IMR-90 (cell line): ENCODE results near the gene CD244. TPM values are rescaled to one million over a fixed set of nuclear protein-coding genes. Genes with fewer than 3 reads are reported as not detected.

Experiments used
- ATAC-seq: fragments of 200-7000 bp; cut with Tn5 transposase; 2 replicates; pipeline ENCODE4 v1.9.1; 2020; ENCODE audit warnings: low read depth, mild to moderate bottlenecking, moderate library complexity
- BruUV-seq: library from RNA; stranded (reverse); fragments of 400-500 nt; replicated peaks from 2 replicates; lab custom pipeline; 2021; lab: Mats Ljungman, UMichigan
- CTCF ChIA-PET: fragments of 300-600 bp; formaldehyde crosslinking; extraction: SDS; loops from one replicate; lab custom pipeline; 2021; ENCODE audit warnings: antibody characterized with exemption; lab: Yijun Ruan, JAX
- POLR2A ChIA-PET: fragments of 300-600 bp; sonication (Branson Sonifier 250); formaldehyde crosslinking; loops from one replicate; lab custom pipeline; 2022; ENCODE audit warnings: antibody characterized with exemption; ENCODE audit not compliant: unreplicated experiment; lab: Charles Lee
- DNase-seq: peaks from one replicate; pipeline ENCODE4 v3.0.0; 2013
- H2AFZ ChIP-seq: replicated peaks from 2 replicates; pipeline ENCODE3; 2013; ENCODE audit warnings: low read length, mild to moderate bottlenecking; ENCODE audit not compliant: poor library complexity
- H2AK5ac ChIP-seq: 2 replicates; pipeline ENCODE4 v1.6.1; 2013; ENCODE audit warnings: low read depth, low read length, inconsistent platforms
- H2AK9ac ChIP-seq: replicated peaks from 2 replicates; pipeline ENCODE3; 2013; ENCODE audit warnings: mild to moderate bottlenecking, low read depth, low read length, moderate library complexity; ENCODE audit not compliant: poor library complexity
- H2BK120ac ChIP-seq: 2 replicates; pipeline ENCODE4 v1.6.1; 2013; ENCODE audit warnings: low read depth, low read length, inconsistent platforms
- H2BK15ac ChIP-seq: 3 replicates; pipeline ENCODE4 v1.6.1; 2013; ENCODE audit warnings: low read depth, low read length, inconsistent platforms
- H2BK20ac ChIP-seq: 2 replicates; pipeline ENCODE4 v1.6.1; 2013; ENCODE audit warnings: low read depth, mild to moderate bottlenecking, inconsistent platforms, low read length, moderate library complexity
- H2BK5ac ChIP-seq: 2 replicates; pipeline ENCODE4 v1.6.1; 2013; ENCODE audit warnings: mild to moderate bottlenecking, low read depth, low read length, inconsistent platforms; ENCODE audit not compliant: poor library complexity, severe bottlenecking
- H3K14ac ChIP-seq: replicated peaks from 2 replicates; pipeline ENCODE4 v1.6.1; 2013; ENCODE audit warnings: low read depth, low read length, inconsistent platforms
- H3K18ac ChIP-seq: 2 replicates; pipeline ENCODE4 v1.6.1; 2013; ENCODE audit warnings: low read depth, low read length, control low read depth
- H3K23ac ChIP-seq: 2 replicates; pipeline ENCODE4 v1.6.1; 2013; ENCODE audit warnings: low read depth, low read length, inconsistent platforms
- H3K27ac ChIP-seq: 2 replicates; pipeline ENCODE4 v1.5.1; 2013; ENCODE audit warnings: mild to moderate bottlenecking, control low read depth, low read length; ENCODE audit not compliant: insufficient read depth
- H3K27me3 ChIP-seq: 2 replicates; pipeline ENCODE4 v1.6.1; 2013; ENCODE audit warnings: low read length; ENCODE audit not compliant: control insufficient read depth, insufficient read depth
- H3K36me3 ChIP-seq: 2 replicates; pipeline ENCODE4 v1.6.1; 2013; ENCODE audit warnings: low read length, mixed read lengths; ENCODE audit not compliant: control insufficient read depth, insufficient read depth
- H3K4ac ChIP-seq: 2 replicates; pipeline ENCODE4 v1.6.1; 2013; ENCODE audit warnings: low read depth, low read length, inconsistent platforms
- H3K4me1 ChIP-seq: 2 replicates; pipeline ENCODE4 v1.6.1; 2013; ENCODE audit warnings: low read length, mixed read lengths; ENCODE audit not compliant: control insufficient read depth, insufficient read depth
- H3K4me2 ChIP-seq: 2 replicates; pipeline ENCODE4 v1.6.1; 2013; ENCODE audit warnings: low read depth, mild to moderate bottlenecking, control low read depth, low read length, moderate library complexity
- H3K4me3 ChIP-seq: 2 replicates; pipeline ENCODE4 v1.5.1; 2013; ENCODE audit warnings: low read depth, mild to moderate bottlenecking, control low read depth, low read length, moderate library complexity; ENCODE audit not compliant: insufficient read depth
- H3K56ac ChIP-seq: 2 replicates; pipeline ENCODE4 v1.6.1; 2013; ENCODE audit warnings: low read length, inconsistent platforms; ENCODE audit not compliant: insufficient read depth; ENCODE audit errors: extremely low read depth
- H3K79me1 ChIP-seq, 2 experiments: 2 replicates each; pipeline ENCODE4 v1.6.1; 2013; ENCODE audit warnings: low read length in 2 of 2, inconsistent platforms in 1 of 2, low read depth in 1 of 2
- H3K9ac ChIP-seq: 2 replicates; pipeline ENCODE4 v1.6.1; 2013; ENCODE audit warnings: low read depth, low read length, control low read depth
- H3K9me1 ChIP-seq: 2 replicates; pipeline ENCODE4 v1.6.1; 2013; ENCODE audit warnings: low read length, inconsistent platforms; ENCODE audit not compliant: insufficient read depth
- H3K9me3 ChIP-seq: 2 replicates; pipeline ENCODE4 v1.6.1; 2013; ENCODE audit warnings: low read length; ENCODE audit not compliant: control insufficient read depth, insufficient read depth
- H4K20me1 ChIP-seq: 2 replicates; pipeline ENCODE4 v1.6.1; 2013; ENCODE audit warnings: low read length, inconsistent platforms; ENCODE audit not compliant: insufficient read depth
- H4K5ac ChIP-seq: 2 replicates; pipeline ENCODE4 v1.6.1; 2013; ENCODE audit warnings: mild to moderate bottlenecking, low read depth, low read length, control low read depth
- H4K8ac ChIP-seq, 2 experiments: 2 replicates each; pipeline ENCODE4 v1.6.1; 2013; ENCODE audit warnings: low read depth in 2 of 2, low read length in 2 of 2, control low read depth in 1 of 2, inconsistent platforms in 1 of 2
- H4K91ac ChIP-seq: 2 replicates; pipeline ENCODE4 v1.6.1; 2013; ENCODE audit warnings: low read depth, low read length, inconsistent platforms; ENCODE audit not compliant: insufficient read depth
- CEBPB ChIP-seq: IDR thresholded peaks from 2 replicates; pipeline ENCODE4 v1.6.1; 2012; ENCODE audit warnings: low read depth, low read length, improper control_type of control experiment
- CHD1 ChIP-seq: IDR thresholded peaks from 2 replicates; pipeline ENCODE4 v1.6.1; 2012; ENCODE audit warnings: low read depth, low read length, improper control_type of control experiment
- ELK1 ChIP-seq: fragments of 150-350 bp; IDR thresholded peaks from 2 replicates; pipeline ENCODE4 v1.6.1; 2016; ENCODE audit warnings: low read depth, mild to moderate bottlenecking, low read length, moderate library complexity, borderline replicate concordance
- FOS ChIP-seq: fragments of 150-350 bp; IDR thresholded peaks from 2 replicates; pipeline ENCODE4 v1.6.1; 2016; ENCODE audit warnings: low read depth, low read length
- MAFK ChIP-seq: IDR thresholded peaks from 2 replicates; pipeline ENCODE4 v1.6.1; 2012; ENCODE audit warnings: low read depth, low read length, improper control_type of control experiment
- MXI1 ChIP-seq: IDR thresholded peaks from 2 replicates; pipeline ENCODE4 v1.6.1; 2012; ENCODE audit warnings: low read depth, mild to moderate bottlenecking, low read length, moderate library complexity, borderline replicate concordance
- RAD21 ChIP-seq: IDR thresholded peaks from 2 replicates; pipeline ENCODE4 v1.6.1; 2012; ENCODE audit warnings: low read length, improper control_type of control experiment
- RFX5 ChIP-seq: IDR thresholded peaks from 2 replicates; pipeline ENCODE4 v1.8.0; 2012; ENCODE audit warnings: low read depth, mild to moderate bottlenecking, low read length, moderate library complexity
- SMC3 ChIP-seq: fragments of 150-350 bp; IDR thresholded peaks from 2 replicates; pipeline ENCODE4 v1.6.1; 2016; ENCODE audit warnings: low read depth, mild to moderate bottlenecking, antibody characterized with exemption, low read length, moderate library complexity
- WGBS, 2 experiments: methylation state at CpG; one replicate each; pipeline versions ENCODE4 v1.1.5 to v1.1.7; 2013; ENCODE audit warnings: missing lambda C conversion rate in 2 of 2; ENCODE audit not compliant: insufficient read length in 1 of 2; ENCODE audit errors: extremely low coverage in 2 of 2; 5-methylcytosine and 5-hydroxymethylcytosine counted together
- dilution Hi-C: fragments of 300-500 bp; cut with HindIII; formaldehyde crosslinking; loops from one replicate; pipeline ENCODE4 v1.14.3; 2018; ENCODE audit warnings: low sequenced_read_pairs; ENCODE audit not compliant: unreplicated experiment
- in situ Hi-C: fragments of 300-500 bp; cut with MboI; formaldehyde crosslinking; loops from 3 replicates; pipeline ENCODE4 v1.14.3; 2019; ENCODE audit warnings: low sequenced_read_pairs, inconsistent platforms, mixed read lengths
- intact Hi-C: fragments of 100-400 bp; cut with micrococcal nuclease; formaldehyde crosslinking; loops from 2 replicates; pipeline ENCODE4 v1.10.0; 2022
- polyA plus RNA-seq, 3 experiments: library from polyadenylated mRNA; depleted of rRNA; stranded (reverse); fragments of >200 nt; gene quantifications; 2 replicates each; pipeline ENCODE4 v1.2.3, GENCODE V29; 2012; ENCODE audit warnings: low replicate concordance in 1 of 3
- total RNA-seq: library from RNA; depleted of rRNA; stranded (reverse); fragments of >200 nt; gene quantifications from 2 replicates; pipeline ENCODE4 v1.2.3, GENCODE V29; 2012

The CD244 gene
- total and polyA plus RNA-seq, 2 of the 4 experiments (the other 2 are of a cell fraction), result not detected

GRCh38 chr1:160827418-160827817 lies 35.3 kb downstream of the CD244 start:
- H2BK5ac ChIP-seq, result no peak overlapping the region
- no peak overlapping the region for H3K18ac ChIP-seq
- H3K56ac ChIP-seq, result no peak overlapping the region
- H4K20me1 ChIP-seq, result no peaks in the 10 kb centered on the region
- H3K4ac ChIP-seq, result no peak overlapping the region
- H3K9me1 ChIP-seq, result no peaks in the 10 kb centered on the region
- no peak overlapping the region for H3K14ac ChIP-seq
- no peak overlapping the region for H3K27ac ChIP-seq
- TF ChIP-seq RFX5, result no peak
- TF ChIP-seq MAFK, result no peak
- no peak for TF ChIP-seq MXI1
- TF ChIP-seq FOS, result no peak
- TF ChIP-seq CHD1, result no peak
- peak; percentile 64 for TF ChIP-seq CEBPB
- TF ChIP-seq ELK1, result no peak
- no peak for TF ChIP-seq RAD21
- TF ChIP-seq SMC3, result no peak
- no peaks in the 10 kb centered on the region for H3K4me1 ChIP-seq
- H3K27me3 ChIP-seq, result no peaks in the 10 kb centered on the region
- no peak overlapping the region for H2AFZ ChIP-seq
- H3K79me1 ChIP-seq, result no peaks in the 10 kb centered on the region
- H2AK5ac ChIP-seq, result no peak overlapping the region
- no peak overlapping the region for H3K9ac ChIP-seq
- H3K4me3 ChIP-seq, result no peak overlapping the region
- no peak overlapping the region for H4K8ac ChIP-seq
- POLR2A ChIA-PET, result no interaction called here
- no peak overlapping the region for H2BK15ac ChIP-seq
- no peak overlapping the region for H3K23ac ChIP-seq
- no peak overlapping the region for H4K5ac ChIP-seq
- CTCF ChIA-PET, result no interaction called here
- WGBS, 2 experiments, result no CpG with 5 or more reads among the region's 2 CpGs
- DNase-seq, result no peak
- no peak overlapping the region for H2BK120ac ChIP-seq
- ATAC-seq, result no peak
- no peak overlapping the region for H4K91ac ChIP-seq
- H2BK20ac ChIP-seq, result no peak overlapping the region
- no TSS peak for BruUV-seq
- no peaks in the 10 kb centered on the region for H3K36me3 ChIP-seq
- H2AK9ac ChIP-seq, result no peak overlapping the region
- no peaks in the 10 kb centered on the region for H3K9me3 ChIP-seq
- dilution Hi-C loops, result no loop called here
- no peak overlapping the region for H3K4me2 ChIP-seq
- intact Hi-C loops, result no loop called here
- in situ Hi-C loops, result no loop called here
